Skeletal muscle tissue (tissue), 4 donors: ENCODE results near the gene FBXL7. TPM values are rescaled to one million over a fixed set of nuclear protein-coding genes. Genes with fewer than 3 reads are reported as not detected.

ENCODE experiments used
- H3K27ac ChIP-seq: one replicate; pipeline ENCODE4 v1.7.0; 2013; ENCODE audit warnings: mild to moderate bottlenecking, low read depth, low read length, inconsistent platforms
- H3K27me3 ChIP-seq, 3 donors: one replicate each; pipeline ENCODE4 v1.7.0; 2013; ENCODE audit warnings: low read length in 3 of 3; ENCODE audit not compliant: control insufficient read depth in 3 of 3, insufficient read depth in 3 of 3
- H3K36me3 ChIP-seq, 3 donors: one replicate each; pipeline ENCODE4 v1.7.0; 2013; ENCODE audit warnings: low read length in 3 of 3; ENCODE audit not compliant: control insufficient read depth in 3 of 3, insufficient read depth in 3 of 3
- H3K4me1 ChIP-seq, 3 donors: one replicate each; pipeline ENCODE4 v1.7.0; 2013; ENCODE audit warnings: low read length in 3 of 3, mild to moderate bottlenecking in 3 of 3; ENCODE audit not compliant: control insufficient read depth in 3 of 3, insufficient read depth in 3 of 3
- H3K4me3 ChIP-seq, 3 donors: one replicate each; pipeline ENCODE4 v1.7.0; 2013; ENCODE audit warnings: low read length in 3 of 3
- H3K9ac ChIP-seq, 3 donors: one replicate each; pipeline ENCODE4 v1.7.0; 2013; ENCODE audit warnings: low read length in 3 of 3, mild to moderate bottlenecking in 3 of 3, moderate library complexity in 2 of 3, low read depth in 1 of 3
- H3K9me3 ChIP-seq, 3 donors: one replicate each; pipeline ENCODE4 v1.7.0; 2013; ENCODE audit warnings: low read length in 3 of 3; ENCODE audit not compliant: control insufficient read depth in 3 of 3
- total RNA-seq: library from RNA; depleted of rRNA; stranded (reverse); fragments of >200 nt; gene quantifications from one replicate; pipeline ENCODE4 v1.2.3, GENCODE V29; 2014
- donor health status: Osteomylitis.

FBXL7 gene
- total RNA-seq, 1 donor from 2014 or later, result 3.7 TPM

DNA sequence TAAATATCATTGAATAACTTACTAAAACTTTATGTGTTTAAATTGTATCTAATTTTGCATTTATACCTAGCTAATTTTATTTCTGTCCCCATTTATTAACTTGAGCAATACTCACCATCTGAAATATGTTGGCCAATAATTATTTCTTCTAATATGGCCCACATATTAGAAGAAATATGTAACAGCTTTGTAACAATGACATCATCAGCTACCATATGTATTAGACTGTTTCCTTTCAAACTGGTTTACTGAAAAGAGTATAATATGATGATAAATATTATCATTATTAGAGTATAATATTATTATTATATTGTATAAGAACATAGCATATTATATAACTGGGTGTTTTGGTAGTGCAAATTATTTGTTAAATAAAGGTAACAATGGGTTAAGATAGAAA is 220.5 kb downstream of the FBXL7 start:
- Histone ChIP-seq H3K4me3 (no peak overlapping the region), H3K36me3 (no peaks in the 10 kb centered on the region), H3K27ac (no peak overlapping the region), H3K9me3 (peaks cover 0 to 5% (median 2%) of the 10 kb centered on the region in 3 donors), H3K9ac (no peak overlapping the region), H3K27me3 (no peaks in the 10 kb centered on the region), H3K4me1 (no peaks in the 10 kb centered on the region)

DNA sequence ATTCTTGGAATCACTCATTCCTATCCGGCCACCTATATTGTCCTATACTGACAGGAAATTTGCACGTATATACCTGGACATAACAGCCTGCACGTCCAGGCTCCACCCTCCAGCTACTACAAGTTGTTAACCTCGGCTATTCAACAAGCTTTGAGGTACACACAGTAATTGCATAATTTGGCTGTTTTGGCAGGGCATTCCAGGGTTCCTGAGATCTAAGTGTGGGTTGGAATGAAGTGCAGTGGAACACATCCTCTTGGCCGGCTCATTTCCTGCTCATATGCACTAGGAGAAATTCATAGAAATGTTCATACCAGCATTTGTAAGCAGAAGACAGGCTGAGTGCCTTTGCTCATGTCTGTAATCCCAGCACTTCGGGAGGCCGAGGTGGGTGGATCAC is 222.3 kb downstream of the FBXL7 start:
- Histone ChIP-seq H3K27me3 (no peaks in the 10 kb centered on the region), H3K4me1 (no peaks in the 10 kb centered on the region), H3K9me3 (peaks cover 2 to 5% (median 4%) of the 10 kb centered on the region in 3 donors), H3K36me3 (no peaks in the 10 kb centered on the region), H3K9ac (no peak overlapping the region), H3K27ac (no peak overlapping the region), H3K4me3 (no peak overlapping the region)

DNA sequence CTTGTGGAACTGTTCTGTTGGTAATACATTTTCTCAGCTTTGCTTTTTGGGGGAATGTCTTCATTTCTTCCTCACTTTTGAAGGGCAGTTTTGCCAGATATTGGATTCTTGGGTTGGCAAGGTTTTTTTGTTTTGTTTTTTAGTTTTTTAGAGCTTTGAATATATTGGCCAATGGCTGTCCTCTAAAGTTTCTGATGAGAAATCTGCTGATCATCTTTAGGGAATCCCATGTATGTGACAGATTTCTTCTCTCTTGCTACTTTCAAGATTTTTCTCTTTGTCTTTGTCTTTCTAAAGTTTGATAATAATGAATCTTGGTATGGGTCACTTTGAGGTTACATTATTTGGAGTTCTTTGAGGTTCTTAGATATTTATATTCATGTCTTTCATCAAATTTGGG is 227.4 kb downstream of the FBXL7 start:
- peaks cover 3 to 9% (median 7%) of the 10 kb centered on the region in 3 donors for H3K9me3 ChIP-seq
- no peaks in the 10 kb centered on the region for H3K36me3 ChIP-seq
- no peak overlapping the region for H3K27ac ChIP-seq
- H3K4me3 ChIP-seq, result no peak overlapping the region
- H3K27me3 ChIP-seq, result no peaks in the 10 kb centered on the region
- H3K9ac ChIP-seq, result no peak overlapping the region
- no peaks in the 10 kb centered on the region for H3K4me1 ChIP-seq

DNA sequence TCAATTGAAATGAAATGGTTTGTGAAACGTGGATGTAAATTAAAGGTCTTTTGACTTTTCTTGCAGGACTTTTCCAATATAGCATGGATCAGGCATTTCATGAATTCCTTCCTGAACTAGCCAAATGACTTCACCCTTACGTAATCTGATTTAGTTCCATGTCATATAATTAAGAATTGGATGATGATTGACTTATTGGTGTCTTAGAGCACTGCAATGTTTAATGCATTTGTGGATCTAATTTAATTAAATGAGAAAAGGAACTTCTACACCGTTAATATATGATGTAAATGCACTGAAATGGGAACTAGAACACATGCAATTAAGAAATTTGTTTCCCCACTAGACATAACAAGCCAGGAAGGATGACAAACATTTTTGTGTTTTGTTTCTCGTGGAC is 228.8 kb downstream of the FBXL7 start:
- no peaks in the 10 kb centered on the region for H3K36me3 ChIP-seq
- no peak overlapping the region for H3K27ac ChIP-seq
- no peak overlapping the region for H3K9ac ChIP-seq
- no peak overlapping the region for H3K4me3 ChIP-seq
- no peaks in the 10 kb centered on the region for H3K4me1 ChIP-seq
- no peaks in the 10 kb centered on the region for H3K27me3 ChIP-seq
- H3K9me3 ChIP-seq, result peaks cover 3 to 9% (median 7%) of the 10 kb centered on the region in 3 donors

DNA sequence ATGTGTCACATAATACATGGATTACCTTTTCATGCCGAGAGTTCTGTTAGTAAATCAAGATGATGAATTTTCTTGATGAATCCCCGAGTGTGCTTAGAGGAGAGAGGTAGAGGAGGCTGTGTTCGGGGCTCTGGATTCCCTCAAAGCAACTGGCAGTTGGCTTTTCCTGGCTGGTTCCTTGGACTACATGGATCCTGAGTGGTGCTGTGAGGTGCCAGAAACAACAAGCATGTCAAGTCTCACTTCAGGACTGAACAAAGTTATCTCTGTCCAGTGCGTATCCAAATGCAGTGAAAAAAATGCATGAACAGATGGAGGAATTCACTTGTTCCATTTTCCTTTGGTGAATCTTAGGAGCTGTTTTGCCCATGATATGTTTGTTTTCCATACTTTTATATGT is 231.7 kb downstream of the FBXL7 start:
- H3K27ac ChIP-seq, result no peak overlapping the region
- no peaks in the 10 kb centered on the region for H3K36me3 ChIP-seq
- H3K27me3 ChIP-seq, result no peaks in the 10 kb centered on the region
- H3K4me1 ChIP-seq, result no peaks in the 10 kb centered on the region
- H3K9ac ChIP-seq, result no peak overlapping the region
- H3K4me3 ChIP-seq, result no peak overlapping the region
- H3K9me3 ChIP-seq, result peaks cover 3 to 5% (median 4%) of the 10 kb centered on the region in 3 donors

DNA sequence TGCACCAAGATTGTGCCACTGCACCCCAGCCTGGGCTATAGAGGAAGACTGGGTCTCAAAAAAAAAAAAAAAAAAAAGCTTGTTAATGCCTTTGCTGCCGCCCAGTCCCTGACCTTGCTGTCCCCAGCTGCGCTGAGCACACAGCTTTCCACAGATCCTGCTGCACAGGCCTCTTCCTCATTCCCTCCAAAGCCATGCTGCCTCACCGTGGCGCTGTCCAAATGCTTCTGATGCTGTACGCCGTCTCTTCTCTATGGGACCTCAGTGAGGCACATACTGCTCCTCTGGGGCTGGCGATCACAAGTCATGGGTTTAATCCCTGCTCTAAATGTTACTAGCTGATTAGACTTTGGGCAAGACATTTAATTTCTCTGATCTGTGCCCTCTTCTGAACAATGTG is 234.1 kb downstream of the FBXL7 start:
- H3K9ac ChIP-seq, result no peak overlapping the region
- H3K4me1 ChIP-seq, result no peaks in the 10 kb centered on the region
- no peak overlapping the region for H3K27ac ChIP-seq
- no peaks in the 10 kb centered on the region for H3K27me3 ChIP-seq
- no peaks in the 10 kb centered on the region for H3K9me3 ChIP-seq
- no peaks in the 10 kb centered on the region for H3K36me3 ChIP-seq
- H3K4me3 ChIP-seq, result no peak overlapping the region

DNA sequence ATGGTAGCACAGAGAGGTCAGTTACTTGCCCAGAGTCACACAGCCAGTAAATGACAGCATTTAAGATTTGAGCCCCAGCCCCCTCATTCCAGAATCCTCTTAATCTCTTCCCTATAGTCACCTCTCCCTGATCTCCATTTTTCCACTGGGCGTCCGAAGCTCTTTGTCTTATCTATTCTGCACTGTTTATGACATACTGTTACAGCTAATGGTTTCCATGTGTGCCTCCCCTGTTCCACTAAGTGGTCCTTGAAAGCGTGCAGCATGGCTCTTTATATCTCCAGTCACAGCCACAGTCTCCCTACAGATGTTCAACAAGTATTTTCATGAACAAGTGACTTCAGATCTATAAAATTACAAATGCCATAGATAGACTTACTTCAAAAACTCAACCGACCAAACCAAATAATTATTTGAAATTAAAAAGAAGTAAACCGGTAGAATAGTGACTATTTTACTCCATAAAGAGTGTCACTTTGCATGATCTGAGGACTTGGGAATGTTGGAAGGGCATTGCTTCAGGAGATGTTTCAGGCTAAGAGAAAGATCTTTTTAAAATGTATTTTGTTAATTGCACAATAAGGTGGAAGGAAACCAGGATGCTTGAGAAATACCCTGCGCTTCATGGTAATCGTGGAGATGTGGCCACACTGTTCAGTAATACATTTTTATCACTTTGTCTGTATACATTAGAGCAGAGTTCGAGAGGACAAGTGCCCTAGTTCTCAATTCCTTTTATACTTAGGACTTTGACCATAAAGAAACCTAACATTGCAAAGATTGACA is 237.2 kb downstream of the FBXL7 start:
- Histone ChIP-seq H3K4me1 (no peaks in the 10 kb centered on the region), H3K9me3 (no peaks in the 10 kb centered on the region), H3K36me3 (no peaks in the 10 kb centered on the region), H3K27ac (no peak overlapping the region), H3K27me3 (no peaks in the 10 kb centered on the region), H3K9ac (no peak overlapping the region), H3K4me3 (no peak overlapping the region)

DNA sequence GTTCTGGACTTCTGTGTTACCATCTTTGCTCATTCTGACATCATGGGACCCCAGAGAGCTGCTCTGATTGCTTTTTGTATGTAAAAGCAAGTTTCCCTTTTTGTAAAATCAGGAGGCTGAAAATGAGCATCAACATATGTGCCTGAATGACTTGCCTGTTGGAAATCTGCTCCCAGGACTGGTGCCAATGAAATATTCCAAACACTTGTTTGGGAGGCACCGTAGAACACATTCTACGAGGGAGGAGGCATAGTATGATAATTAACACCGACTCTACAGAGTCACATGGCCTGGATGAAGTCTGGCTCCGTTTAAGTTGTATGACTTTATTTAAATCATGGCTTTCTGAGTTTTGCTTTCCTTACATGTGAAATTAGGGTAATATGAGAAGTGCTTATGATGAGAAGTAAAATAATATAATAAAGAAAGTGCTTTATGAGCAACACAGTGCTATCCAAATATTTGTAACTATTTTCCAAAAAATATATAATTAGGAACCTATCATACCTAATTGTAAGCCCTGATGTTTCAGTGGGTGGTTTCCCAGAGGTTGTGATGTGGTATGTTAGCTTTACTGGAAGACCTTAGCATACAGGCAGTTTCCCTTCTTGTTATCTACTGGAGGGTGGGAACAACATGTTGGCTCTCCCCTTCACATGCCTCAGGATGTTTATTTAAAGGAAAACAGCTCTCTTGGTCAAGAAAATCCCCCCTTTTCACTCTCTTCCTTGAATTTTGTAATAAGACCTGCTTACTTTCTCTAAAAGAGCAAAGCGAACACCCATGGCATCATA is 238.1 kb downstream of the FBXL7 start:
- Histone ChIP-seq H3K9me3 (no peaks in the 10 kb centered on the region), H3K4me1 (no peaks in the 10 kb centered on the region), H3K9ac (no peak overlapping the region), H3K27me3 (no peaks in the 10 kb centered on the region), H3K36me3 (no peaks in the 10 kb centered on the region), H3K4me3 (no peak overlapping the region), H3K27ac (no peak overlapping the region)

DNA sequence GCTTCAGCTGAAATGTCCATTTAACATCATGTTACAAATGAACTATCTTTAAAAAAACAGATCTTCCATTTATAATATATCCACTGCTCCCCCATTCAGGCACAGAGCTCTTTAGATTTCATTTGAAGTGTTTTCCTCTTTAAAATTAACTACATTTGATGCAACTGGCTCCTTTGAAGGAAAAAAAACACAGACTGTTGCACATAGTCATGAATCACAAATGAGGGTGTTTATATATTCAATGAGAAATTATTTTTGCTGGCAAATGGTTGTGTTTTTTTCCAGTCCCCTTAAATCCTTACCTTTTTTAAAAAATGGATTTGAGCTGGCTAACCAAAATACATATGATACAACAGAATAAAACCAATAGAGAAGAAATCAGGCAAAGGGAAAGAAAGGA is 240.4 kb downstream of the FBXL7 start:
- Histone ChIP-seq H3K36me3 (no peaks in the 10 kb centered on the region), H3K9ac (no peak overlapping the region), H3K4me1 (no peaks in the 10 kb centered on the region), H3K27me3 (no peaks in the 10 kb centered on the region), H3K27ac (no peak overlapping the region), H3K9me3 (no peaks in the 10 kb centered on the region), H3K4me3 (no peak overlapping the region)

DNA sequence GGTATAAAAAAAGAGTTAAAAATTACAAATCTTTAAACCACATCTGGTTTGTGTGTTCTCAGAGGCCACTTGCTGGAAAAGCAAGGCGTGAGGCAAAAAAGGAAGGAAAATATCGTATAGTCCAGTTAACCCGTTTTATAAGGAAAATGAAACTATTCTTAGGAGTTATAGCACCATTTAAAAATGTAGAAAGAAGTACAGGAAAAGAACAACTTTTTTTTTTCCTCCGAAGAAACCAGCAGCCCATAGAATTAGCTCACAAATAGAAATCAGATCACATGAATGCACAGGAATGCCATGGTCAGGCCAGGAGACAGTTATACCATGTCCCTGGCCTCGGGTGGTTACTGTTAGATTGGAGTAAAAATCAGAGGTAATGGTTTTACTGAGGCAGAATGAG is 241.6 kb downstream of the FBXL7 start:
- no peak overlapping the region for H3K4me3 ChIP-seq
- no peaks in the 10 kb centered on the region for H3K4me1 ChIP-seq
- no peak overlapping the region for H3K9ac ChIP-seq
- H3K27ac ChIP-seq, result no peak overlapping the region
- H3K9me3 ChIP-seq, result no peaks in the 10 kb centered on the region
- H3K27me3 ChIP-seq, result no peaks in the 10 kb centered on the region
- no peaks in the 10 kb centered on the region for H3K36me3 ChIP-seq
